Fibroblast of skin of right biceps (primary cell): Measurements from ENCODE around the gene TMED7.
"Not testable (repeated sequence)": the region's sequence is repeated elsewhere in the genome, so short reads cannot be mapped to it uniquely, and the experiment has no call there.

Source experiments
- DNase-seq: peaks from one replicate; pipeline ENCODE4 v3.0.0-alpha.2; 2013

Gene TMED7

DNA sequence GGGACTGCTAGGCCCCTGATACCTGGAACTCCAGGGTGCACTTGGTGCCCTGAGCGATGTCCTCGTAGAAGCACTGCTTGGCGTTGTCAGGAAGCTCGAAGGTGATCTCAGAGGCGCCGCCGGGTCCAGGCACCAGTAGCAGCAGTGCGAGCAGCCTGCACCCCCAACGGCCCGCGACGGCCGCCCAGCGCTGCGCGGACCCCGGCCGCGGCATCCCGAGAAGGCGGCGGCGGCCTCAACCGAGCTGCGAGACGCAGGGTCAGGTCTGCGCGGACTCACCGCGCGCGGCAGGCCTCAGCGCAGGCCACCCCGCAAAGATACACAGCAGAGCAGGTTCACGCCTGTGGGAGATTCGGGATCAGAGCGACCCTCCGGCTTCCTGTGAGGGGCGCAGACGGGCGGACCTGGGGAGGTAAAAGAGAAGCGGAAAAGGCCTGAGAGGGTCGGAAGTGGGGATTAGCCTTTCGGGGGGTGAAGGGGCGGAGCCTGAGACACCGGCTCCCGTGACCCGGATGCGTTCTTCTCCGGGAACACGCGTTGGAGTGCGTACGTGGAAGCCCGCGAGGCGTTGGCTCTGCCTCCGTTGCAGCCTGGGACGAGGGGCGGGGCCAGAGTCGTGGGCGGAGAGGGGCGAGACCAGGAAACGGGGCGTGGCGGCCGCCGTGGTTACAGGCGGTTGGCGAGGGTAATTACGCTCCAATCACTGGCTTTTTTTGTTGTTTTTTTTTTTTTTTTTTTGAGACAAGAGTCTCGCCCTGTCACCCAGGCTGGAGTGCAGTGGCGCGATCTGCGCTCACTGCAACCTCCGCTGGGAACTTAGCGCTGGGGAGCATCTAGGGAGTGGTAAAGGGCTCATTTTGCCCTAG, at the start of gene TMED7:
TSS of gene TMED7 (minus strand) at position 458 of the 866 bp plus-strand sequence. CDS start at position 214, 244 bp downstream.
- peak; percentile 99 for DNase-seq

GRCh38 chr5:115674782-115675181, 48.9 kb upstream of the TMED7 start:
- DNase-seq: not testable (repeated sequence)

GRCh38 chr5:115673596-115673995, 47.8 kb upstream of the TMED7 start:
- no peak for DNase-seq

DNA sequence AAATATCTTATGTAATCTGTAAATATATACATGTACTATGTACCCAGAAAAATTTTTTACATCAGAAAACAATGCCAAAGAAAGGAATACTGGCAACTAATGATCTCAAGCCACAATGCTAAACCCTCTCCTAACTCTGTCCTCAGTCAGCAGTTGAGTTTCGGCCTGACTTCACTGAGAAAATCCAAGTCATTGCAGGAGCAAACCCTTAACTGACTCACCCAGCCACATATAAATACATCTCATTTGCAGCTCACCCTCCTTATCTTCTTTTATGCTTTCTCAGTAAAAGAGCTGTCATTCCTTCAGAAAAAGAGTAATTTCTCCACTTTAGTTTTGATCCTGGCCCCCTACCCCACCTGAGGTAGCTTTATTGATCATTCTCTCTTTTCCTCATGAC, 46.1 kb upstream of the TMED7 start:
- no peak for DNase-seq

DNA sequence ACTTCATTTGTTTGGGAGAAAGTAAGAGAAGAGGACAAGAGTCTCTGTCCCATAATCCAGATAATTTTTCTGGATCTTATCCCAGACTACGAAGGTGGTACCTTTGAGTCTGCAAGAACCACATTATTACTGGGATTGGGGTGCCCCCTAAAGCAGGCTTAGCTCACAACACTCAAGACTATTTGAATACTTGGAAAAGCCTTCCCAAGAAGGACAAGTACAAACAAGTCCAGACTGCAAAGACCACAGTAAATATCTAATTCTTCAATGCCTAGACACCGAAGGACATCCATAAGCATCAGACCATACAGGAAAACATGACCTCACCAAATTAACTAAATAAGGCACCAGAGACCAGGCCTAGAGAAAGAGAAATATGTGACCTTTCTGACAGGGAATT, 40.2 kb upstream of the TMED7 start:
- no peak for DNase-seq

DNA sequence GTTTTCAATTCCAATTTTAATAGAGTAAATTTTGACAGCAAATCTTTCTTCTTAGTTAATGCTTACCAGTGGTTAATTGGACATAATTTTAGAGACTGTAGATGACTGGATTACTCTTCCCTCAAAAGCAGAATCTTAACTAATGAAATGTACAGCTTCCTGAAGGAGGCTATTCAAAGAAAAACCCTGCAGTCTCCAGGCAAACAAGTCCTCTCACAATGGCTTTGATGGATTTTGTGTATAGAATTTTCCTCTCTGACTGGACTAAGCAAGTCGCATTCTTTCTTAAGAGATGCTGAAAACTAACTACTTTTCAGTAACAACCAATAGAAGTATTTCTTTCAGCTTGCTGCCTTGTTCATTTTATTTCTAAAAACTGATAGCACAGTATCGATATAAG, 35.7 kb upstream of the TMED7 start:
- no peak for DNase-seq

DNA sequence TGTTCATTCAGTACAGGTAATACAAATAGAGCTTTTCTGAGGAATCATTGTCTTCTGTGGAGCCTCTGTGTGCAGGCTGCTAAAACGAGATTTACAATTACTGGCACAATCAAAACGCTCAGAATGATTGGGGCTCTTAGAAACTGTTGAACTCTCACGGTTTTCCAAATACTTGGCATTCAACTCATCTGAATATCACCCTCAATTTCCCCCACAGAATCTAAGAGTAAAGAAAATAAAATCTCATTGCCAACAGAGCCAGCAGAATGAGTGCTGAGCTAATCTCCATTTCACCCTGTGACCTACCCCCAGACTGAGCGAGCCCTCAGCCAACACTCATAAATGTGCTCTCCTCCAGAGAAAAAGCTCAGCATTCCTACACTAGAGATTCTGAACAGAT, 35.3 kb upstream of the TMED7 start:
- peak; percentile 6 for DNase-seq

DNA sequence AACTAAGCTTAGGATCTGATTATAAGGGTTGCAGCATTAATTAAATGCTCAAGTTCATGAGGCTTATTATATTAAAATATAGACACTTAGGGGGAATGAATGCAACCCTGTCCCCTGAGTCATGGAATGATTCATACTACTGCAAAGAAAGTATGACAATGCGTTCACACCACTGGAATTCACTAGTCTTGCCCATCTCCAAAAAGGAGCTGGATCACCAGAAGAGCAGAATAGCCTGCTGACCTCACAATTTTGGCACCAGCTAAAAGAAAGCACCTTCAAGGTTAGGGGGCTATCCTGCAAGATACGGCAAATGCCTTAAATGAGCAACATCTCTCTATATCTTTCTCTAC, 32.0 kb upstream of the TMED7 start:
- peak; percentile 91 for DNase-seq

DNA sequence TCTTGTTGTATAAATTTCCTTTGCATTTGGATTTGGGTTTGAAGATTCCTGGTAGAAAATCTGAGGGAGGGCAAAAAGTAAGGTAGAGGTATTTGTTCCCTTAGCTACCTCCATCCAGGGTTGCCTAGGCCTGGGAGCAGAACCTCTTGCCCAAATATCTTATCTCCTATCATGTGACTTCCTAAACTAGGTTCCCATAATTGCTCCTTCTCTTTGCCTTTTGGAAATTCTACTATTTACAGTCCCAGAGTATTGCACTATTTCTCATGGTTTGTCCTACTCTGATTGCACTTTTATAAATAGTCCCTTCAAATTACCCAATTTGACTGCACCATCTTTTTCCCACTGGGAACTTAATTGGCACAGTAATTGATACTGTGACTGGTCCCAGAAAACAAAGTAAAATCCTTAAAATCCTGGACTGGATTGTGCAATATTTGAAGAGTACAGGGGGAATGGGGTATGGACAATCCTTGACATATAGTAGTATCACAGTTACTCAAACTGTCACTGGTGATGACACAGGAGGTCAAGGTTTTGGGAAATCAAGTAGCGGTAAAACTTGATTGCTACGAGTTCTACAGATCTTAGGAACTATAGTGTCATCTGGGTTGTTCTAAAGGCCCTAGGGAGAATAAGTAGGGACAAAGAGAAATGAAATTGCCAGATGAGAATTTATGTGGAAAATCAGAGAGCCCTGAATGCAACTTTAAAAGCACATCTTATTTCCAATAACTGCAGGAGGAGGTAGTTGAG, 31.5 kb upstream of the TMED7 start:
- DNase-seq: no peak

DNA sequence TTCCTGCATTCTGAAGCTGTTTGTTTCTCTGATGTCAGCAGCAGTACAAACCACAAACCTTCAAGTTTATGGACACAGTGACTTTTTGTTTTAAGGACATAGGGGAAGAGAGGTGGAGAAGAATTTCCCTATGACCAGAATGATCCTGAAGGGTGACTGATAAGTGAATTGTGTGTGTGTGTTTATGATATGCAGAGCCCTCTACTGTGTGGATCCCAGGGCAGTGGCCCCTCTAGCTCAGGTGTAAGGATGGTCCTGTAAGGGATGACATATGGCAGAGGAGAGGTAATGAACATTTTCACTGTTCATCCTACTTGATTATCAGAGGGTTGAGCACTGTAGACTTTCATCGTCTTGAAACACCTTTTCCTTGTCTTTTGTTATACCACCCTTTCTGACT, 30.6 kb upstream of the TMED7 start:
- peak; percentile 3 for DNase-seq

- DNase-seq: no peak
Observed at GRCh38 chr5:115655994-115656393, 30.2 kb upstream of the TMED7 start.

DNA sequence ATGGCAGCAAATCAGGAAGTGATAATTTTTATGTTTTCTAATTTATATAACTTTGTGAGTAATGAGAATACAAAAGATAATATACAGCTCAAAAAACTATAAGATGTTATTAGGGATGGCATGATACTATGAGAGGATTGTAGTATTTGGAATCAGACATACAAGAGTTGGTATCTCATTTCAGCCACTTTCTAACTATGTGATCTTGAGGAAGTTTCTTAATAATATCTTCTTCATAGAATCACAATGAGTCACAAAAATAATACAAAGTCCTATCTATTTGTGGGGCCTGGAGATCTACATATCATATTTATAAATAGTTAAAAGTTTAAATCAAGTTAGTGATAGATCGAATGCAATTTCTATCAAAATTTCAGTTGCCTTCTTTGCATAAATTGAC, 23.7 kb upstream of the TMED7 start:
- DNase-seq: peak; percentile 26

GRCh38 chr5:115648056-115648455, 22.2 kb upstream of the TMED7 start:
- no peak for DNase-seq

- DNase-seq: not testable (repeated sequence)
Observed at GRCh38 chr5:115645386-115645785, 19.6 kb upstream of the TMED7 start.

- no peak for DNase-seq
Observed at GRCh38 chr5:115644046-115644445, 18.2 kb upstream of the TMED7 start.

- DNase-seq: peak; percentile 58
Observed at GRCh38 chr5:115641948-115642347, 16.1 kb upstream of the TMED7 start.

GRCh38 chr5:115640274-115640673, 14.4 kb upstream of the TMED7 start:
- no peak for DNase-seq

DNA sequence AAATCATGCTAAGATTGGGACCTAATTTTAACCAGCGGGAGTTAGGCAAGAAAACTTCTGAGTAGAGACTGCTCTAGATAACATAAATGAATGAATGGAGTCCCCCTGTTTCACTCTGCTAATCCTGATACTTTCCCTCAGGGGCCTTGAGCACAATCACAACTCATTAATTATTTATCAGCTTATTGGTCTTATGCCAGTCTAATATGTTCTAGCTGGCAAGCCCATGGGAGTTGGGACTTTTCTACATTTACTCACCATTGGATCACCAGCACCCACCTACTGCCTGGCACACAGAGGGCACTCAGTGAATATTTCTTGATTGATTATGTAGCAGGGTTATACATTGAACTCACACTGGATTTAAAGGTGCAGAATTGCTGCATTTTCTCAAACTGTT, 13.5 kb upstream of the TMED7 start:
- no peak for DNase-seq

GRCh38 chr5:115637507-115637906, 11.7 kb upstream of the TMED7 start:
- no peak for DNase-seq

DNA sequence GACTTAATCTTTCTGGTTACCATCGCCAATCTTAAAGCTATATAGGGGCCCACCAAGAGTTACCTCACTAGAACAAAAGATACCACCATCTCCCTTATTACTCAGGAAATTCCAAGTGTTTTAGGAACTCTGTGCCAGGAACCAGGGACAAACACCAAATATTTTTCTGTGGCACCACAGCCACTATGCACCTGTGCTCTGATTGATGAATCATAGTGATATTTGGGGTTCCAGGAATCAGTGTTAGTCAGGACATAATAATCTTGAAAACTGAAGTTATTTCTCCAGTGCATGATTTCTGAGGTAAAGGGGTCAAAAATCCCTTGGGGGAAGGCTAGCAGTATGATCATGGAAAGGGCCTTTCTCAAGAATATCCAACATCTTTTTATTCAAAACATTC, 10.2 kb upstream of the TMED7 start:
- DNase-seq: no peak

DNA sequence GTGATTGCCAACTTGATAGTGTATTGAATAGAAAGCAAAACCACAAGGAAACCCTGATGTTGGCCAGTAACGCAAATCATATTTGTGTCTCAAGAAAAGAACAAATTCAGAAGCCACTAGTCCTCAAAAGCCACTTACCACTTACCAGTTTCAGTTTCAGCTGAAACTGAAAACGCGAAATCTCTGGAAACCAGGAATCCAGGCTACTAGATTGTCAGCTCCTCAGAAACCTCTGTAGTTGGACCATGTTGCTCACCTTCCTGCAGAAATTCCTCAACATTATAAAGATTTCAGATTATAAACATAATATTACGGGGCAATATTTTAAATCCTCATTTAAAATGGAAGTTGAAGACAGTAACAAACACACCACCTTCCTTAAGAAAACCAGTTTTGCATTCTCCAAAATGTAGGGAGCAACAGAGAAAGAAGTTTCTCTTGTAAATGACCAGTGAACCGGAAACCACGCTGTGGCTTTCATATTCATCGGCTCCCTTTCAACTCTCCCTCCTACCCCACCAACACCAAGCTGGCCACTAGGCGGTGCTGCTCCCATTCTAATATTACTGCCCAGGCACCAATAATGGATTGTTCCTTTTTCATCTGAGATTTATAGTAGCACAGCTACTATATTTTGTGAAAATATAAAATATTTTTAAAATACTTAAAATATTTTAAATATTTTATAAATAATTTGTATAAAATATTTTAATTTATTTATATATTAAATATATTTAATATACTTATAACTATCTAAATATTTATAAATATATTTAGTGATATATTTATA, 8.7 kb upstream of the TMED7 start:
- peak; percentile 80 for DNase-seq

- DNase-seq: no peak
Observed at GRCh38 chr5:115629903-115630302, 4.1 kb upstream of the TMED7 start.

DNA sequence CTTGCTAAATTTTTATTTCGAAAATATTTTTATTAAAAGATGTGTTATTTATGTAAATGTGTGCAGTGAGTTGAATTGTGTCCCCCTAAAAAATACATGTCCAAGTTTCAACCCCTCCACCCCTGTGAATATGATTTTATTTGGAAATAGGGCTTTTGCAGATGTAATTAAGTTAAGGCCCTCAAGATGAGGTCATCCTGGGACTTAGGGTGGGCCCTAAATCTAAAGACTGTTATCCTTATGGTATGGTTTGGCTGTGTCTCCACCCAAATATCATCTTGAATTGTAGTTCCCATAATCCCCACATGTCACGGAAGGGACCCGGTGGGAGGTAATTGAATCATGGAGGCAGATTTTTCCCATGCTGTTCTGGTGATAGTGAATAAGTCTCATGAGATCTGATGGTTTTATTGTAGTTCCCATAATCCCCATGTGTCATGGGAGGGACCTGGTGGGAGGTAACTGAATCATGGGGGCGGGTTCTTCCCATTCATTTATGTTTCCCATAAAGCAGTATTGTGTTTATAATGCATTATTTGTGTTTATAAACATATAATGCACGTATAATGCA, 1.5 kb upstream of the TMED7 start:
- DNase-seq: peak; percentile 22
